Epithelial cell of esophagus (primary cell): Measurements from ENCODE around the gene CHDH.

Source experiments
- DNase-seq: peaks from one replicate; pipeline ENCODE4 v3.0.0; 2010; ENCODE audit warnings: low read depth
- H3K4me3 ChIP-seq: 2 replicates; pipeline ENCODE4 v1.5.1; 2011; ENCODE audit warnings: mild to moderate bottlenecking, low read length, control low read depth
- TF ChIP-seq, protein P1 (sequence below): IDR thresholded peaks from 2 replicates; pipeline ENCODE4 v1.5.1; 2011; ENCODE audit warnings: low read depth, mild to moderate bottlenecking, low read length, control low read depth, inconsistent platforms; ENCODE audit not compliant: insufficient read depth; ENCODE audit errors: missing control alignments

Gene CHDH

DNA sequence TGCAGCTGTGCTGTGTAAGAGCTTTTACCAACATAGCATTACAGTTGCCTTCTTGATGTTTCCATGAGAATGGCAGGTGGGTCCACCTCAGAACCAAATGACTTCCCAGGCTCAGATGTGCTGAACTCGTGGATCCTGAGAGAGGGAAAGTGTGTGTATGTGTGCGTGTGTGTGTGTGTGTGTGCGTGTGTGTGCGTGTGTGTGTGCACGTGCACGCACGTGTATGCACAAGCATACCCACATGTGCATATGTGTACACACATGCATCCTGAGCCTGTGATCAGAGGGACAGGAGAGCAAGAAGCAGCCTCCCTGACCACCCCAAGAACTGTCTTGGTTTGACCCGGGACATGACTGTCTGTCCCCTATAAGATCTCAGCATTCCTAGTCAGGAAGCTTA, 48.1 kb downstream of the CHDH start:
- no peak for DNase-seq
- no peak overlapping the region for H3K4me3 ChIP-seq
- TF ChIP-seq, protein P1, sequence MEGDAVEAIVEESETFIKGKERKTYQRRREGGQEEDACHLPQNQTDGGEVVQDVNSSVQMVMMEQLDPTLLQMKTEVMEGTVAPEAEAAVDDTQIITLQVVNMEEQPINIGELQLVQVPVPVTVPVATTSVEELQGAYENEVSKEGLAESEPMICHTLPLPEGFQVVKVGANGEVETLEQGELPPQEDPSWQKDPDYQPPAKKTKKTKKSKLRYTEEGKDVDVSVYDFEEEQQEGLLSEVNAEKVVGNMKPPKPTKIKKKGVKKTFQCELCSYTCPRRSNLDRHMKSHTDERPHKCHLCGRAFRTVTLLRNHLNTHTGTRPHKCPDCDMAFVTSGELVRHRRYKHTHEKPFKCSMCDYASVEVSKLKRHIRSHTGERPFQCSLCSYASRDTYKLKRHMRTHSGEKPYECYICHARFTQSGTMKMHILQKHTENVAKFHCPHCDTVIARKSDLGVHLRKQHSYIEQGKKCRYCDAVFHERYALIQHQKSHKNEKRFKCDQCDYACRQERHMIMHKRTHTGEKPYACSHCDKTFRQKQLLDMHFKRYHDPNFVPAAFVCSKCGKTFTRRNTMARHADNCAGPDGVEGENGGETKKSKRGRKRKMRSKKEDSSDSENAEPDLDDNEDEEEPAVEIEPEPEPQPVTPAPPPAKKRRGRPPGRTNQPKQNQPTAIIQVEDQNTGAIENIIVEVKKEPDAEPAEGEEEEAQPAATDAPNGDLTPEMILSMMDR = no peak

DNA sequence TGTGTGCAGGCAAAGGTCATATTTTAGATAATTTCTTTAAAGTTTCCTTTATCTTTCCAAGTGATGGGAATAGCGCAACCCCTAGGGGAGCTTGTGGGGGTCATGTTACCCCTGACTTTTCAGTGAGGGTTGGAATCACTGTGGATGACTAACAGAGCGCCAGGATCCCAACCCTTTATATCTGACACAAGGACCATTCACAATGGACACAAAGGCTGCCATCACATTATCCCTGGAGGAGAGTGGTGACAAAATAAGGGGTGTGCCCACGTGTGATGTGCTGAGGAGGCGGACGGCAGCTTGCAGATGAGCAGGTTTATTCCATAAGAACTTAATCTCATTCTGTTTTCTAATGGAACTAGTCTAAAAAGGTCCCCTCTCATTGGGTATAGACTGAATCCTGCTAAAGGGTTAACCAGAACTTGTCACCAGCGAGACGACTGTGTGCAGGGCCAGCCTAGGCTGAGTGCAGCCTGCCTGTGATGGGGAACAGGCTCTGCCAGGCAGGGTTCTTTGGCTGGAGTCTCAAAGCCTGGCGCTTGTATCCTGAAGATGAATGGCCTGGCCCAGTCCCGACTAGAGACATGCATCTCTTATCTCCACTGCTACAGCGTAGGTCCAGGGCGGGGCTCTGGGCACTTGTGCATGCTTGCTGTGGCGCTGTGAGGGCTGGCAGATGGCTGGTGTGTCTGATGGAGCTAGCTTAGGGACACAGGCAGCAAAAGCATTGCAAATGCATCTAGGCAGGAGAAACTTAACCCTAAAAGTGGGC, 50.2 kb downstream of the CHDH start:
- no peak overlapping the region for H3K4me3 ChIP-seq
- TF ChIP-seq, protein P1 = no peak
- DNase-seq = peak; percentile 9

GRCh38 chr3:53795176-53795575, 51.0 kb downstream of the CHDH start:
- peak; percentile 88 for DNase-seq
- H3K4me3 ChIP-seq = no peak overlapping the region
- TF ChIP-seq, protein P1 = no peak

DNA sequence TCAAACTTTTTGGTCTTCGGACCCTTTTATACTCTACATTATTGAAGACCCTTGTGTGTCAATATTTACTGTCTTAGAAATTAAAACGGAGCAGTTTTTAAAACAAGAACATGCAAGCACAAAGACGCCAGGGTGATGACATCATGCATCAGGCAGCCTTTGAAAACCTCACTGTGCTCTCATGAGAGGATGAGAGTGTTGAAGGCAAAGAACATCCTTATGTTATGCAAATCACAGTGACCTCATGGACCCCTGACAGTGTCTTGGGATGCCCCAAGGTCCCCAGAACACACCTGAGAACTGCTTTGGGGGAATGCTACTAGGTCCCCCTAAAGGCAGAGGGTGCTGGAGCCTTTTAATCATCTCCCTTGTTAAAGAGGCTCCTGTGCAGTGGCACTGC, 51.6 kb downstream of the CHDH start:
- H3K4me3 ChIP-seq = no peak overlapping the region
- DNase-seq = peak; percentile 82
- TF ChIP-seq, protein P1 = no peak

- no peak overlapping the region for H3K4me3 ChIP-seq
- TF ChIP-seq, protein P1 = no peak
- DNase-seq = no peak
Measured at GRCh38 chr3:53792866-53793265, 53.4 kb downstream of the CHDH start.

GRCh38 chr3:53791317-53791716, 54.9 kb downstream of the CHDH start:
- H3K4me3 ChIP-seq = no peak overlapping the region
- DNase-seq = no peak
- TF ChIP-seq, protein P1 = no peak

GRCh38 chr3:53790470-53790869, 55.7 kb downstream of the CHDH start:
- H3K4me3 ChIP-seq = no peak overlapping the region
- no peak for DNase-seq
- TF ChIP-seq, protein P1 = no peak
